Tibial artery (tissue), 4 donors: ENCODE data around the gene PTPRN2.

ENCODE experiments used
- DNase-seq, 2 donors: peaks; one replicate each; pipeline ENCODE4 v3.0.0-alpha.2; 2019
- H3K27ac ChIP-seq, 2 donors: fragments of 200-600 bp; sonication (generic) in 1 of 2; 1 replicate in 1 of 2; 2 replicates in 1 of 2; pipeline ENCODE4 v1.5.1; 2018 to 2019; ENCODE audit warnings: mild to moderate bottlenecking in 1 of 2
- H3K27me3 ChIP-seq, 2 donors: fragments of 200-600 bp; sonication (generic) in 1 of 2; one replicate each; pipeline versions ENCODE4 v1.5.1 to v1.6.0; 2016 to 2019
- H3K36me3 ChIP-seq, 3 donors: fragments of 200-600 bp; sonication (generic) in 2 of 3; one replicate each; pipeline ENCODE4 v1.5.1; 2016 to 2019; ENCODE audit warnings: mild to moderate bottlenecking in 2 of 3
- H3K4me1 ChIP-seq, 4 donors: fragments of 200-600 bp; sonication (generic) in 2 of 4; 1 replicate in 3 of 4; 2 replicates in 1 of 4; pipeline ENCODE4 v1.5.1; 2016 to 2019
- H3K4me3 ChIP-seq, 2 donors: fragments of 200-600 bp; sonication (generic) in 1 of 2; 1 replicate in 1 of 2; 2 replicates in 1 of 2; pipeline ENCODE4 v1.5.1; 2018 to 2019; ENCODE audit warnings: mild to moderate bottlenecking in 2 of 2
- H3K9me3 ChIP-seq, 3 donors: fragments of 200-600 bp; sonication (generic) in 1 of 3; one replicate each; pipeline ENCODE4 v1.5.1; 2016 to 2019
- intact Hi-C: fragments of 100-400 bp; cut with DNase I; formaldehyde crosslinking; loops from one replicate; pipeline ENCODE4 v1.15.0; 2023; ENCODE audit warnings: low total_unique reads
- TF ChIP-seq, protein P1 (sequence below), 2 experiments: fragments of 200-600 bp in 1 of 2; fragments of 450-650 bp in 1 of 2; IDR thresholded peaks; one replicate each; pipeline ENCODE4 v1.5.1; 2017 to 2019; ENCODE audit warnings: antibody characterized with exemption in 2 of 2, mild to moderate bottlenecking in 1 of 2, moderate library complexity in 1 of 2

Gene PTPRN2

GRCh38 chr7:158241919-158242318 is 345.7 kb downstream of the PTPRN2 start:
- H3K27me3 ChIP-seq, result no peaks in the 10 kb centered on the region
- TF ChIP-seq, protein P1, sequence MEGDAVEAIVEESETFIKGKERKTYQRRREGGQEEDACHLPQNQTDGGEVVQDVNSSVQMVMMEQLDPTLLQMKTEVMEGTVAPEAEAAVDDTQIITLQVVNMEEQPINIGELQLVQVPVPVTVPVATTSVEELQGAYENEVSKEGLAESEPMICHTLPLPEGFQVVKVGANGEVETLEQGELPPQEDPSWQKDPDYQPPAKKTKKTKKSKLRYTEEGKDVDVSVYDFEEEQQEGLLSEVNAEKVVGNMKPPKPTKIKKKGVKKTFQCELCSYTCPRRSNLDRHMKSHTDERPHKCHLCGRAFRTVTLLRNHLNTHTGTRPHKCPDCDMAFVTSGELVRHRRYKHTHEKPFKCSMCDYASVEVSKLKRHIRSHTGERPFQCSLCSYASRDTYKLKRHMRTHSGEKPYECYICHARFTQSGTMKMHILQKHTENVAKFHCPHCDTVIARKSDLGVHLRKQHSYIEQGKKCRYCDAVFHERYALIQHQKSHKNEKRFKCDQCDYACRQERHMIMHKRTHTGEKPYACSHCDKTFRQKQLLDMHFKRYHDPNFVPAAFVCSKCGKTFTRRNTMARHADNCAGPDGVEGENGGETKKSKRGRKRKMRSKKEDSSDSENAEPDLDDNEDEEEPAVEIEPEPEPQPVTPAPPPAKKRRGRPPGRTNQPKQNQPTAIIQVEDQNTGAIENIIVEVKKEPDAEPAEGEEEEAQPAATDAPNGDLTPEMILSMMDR (IDR thresholded peaks at IDR 0.05), result no peak
- no peak overlapping the region for H3K4me3 ChIP-seq
- H3K36me3 ChIP-seq, result no peaks in the 10 kb centered on the region
- H3K4me1 ChIP-seq, result no peaks in the 10 kb centered on the region
- intact Hi-C loops, result no loop called here
- no peak overlapping the region for H3K27ac ChIP-seq
- peaks cover 0 to 2% (median 0%) of the 10 kb centered on the region in 3 donors for H3K9me3 ChIP-seq
- no peak for DNase-seq

GRCh38 chr7:158240801-158241200 is 346.8 kb downstream of the PTPRN2 start:
- Histone ChIP-seq H3K4me3 (no peak overlapping the region), H3K36me3 (no peaks in the 10 kb centered on the region), H3K9me3 (no peaks in the 10 kb centered on the region), H3K4me1 (no peaks in the 10 kb centered on the region), H3K27me3 (no peaks in the 10 kb centered on the region), H3K27ac (no peak overlapping the region)
- intact Hi-C loops, result no loop called here
- TF ChIP-seq, protein P1 (IDR thresholded peaks at IDR 0.05), result no peak
- no peak for DNase-seq

- intact Hi-C loops, result no loop called here
- Histone ChIP-seq H3K27ac (no peak overlapping the region), H3K4me1 (no peaks in the 10 kb centered on the region), H3K9me3 (no peaks in the 10 kb centered on the region), H3K4me3 (no peak overlapping the region), H3K27me3 (no peaks in the 10 kb centered on the region), H3K36me3 (no peaks in the 10 kb centered on the region)
- no peak for DNase-seq
- TF ChIP-seq, protein P1 (IDR thresholded peaks at IDR 0.05), result no peak
These were observed 348.2 kb downstream of the PTPRN2 start for GRCh38 chr7:158239290-158239981.

DNA sequence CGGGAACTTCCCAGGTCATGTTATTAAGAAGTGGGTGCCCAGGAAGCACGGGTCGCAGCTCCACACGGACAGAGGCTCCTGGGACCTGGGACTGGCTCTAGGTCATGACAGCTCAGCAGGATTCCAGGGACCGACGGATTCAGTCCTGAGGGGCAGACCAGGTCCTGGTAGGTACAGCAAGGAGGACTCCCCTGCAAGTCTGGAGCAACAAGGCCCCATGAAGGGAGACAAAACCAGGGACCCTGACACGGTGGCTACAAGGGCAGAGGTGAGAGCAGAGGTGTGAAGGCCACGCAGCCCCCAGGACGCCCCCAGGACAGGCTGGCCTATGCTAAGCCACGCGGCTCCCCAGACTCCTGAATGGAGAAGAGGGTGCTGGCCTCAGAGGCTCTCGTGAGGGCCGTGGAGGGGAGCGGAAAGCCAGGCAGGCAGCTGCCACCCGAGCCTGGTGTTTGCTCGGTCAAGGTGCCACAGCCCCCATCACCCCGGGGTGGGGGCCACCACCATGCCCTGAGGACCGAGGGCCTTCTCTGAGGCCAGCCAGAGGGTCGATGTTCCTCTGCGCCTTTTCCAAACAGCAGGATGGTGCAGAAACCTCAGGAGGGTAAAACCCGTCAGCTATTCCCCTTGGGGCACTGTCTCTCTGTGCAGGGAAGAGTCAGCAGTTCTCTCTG is 348.9 kb downstream of the PTPRN2 start:
- Histone ChIP-seq H3K4me1 (no peaks in the 10 kb centered on the region), H3K36me3 (no peaks in the 10 kb centered on the region), H3K27ac (no peak overlapping the region), H3K4me3 (no peak overlapping the region), H3K9me3 (no peaks in the 10 kb centered on the region), H3K27me3 (no peaks in the 10 kb centered on the region)
- intact Hi-C loops, result no loop called here
- no peak for DNase-seq
- TF ChIP-seq, protein P1 (IDR thresholded peaks at IDR 0.05), result no peak

DNA sequence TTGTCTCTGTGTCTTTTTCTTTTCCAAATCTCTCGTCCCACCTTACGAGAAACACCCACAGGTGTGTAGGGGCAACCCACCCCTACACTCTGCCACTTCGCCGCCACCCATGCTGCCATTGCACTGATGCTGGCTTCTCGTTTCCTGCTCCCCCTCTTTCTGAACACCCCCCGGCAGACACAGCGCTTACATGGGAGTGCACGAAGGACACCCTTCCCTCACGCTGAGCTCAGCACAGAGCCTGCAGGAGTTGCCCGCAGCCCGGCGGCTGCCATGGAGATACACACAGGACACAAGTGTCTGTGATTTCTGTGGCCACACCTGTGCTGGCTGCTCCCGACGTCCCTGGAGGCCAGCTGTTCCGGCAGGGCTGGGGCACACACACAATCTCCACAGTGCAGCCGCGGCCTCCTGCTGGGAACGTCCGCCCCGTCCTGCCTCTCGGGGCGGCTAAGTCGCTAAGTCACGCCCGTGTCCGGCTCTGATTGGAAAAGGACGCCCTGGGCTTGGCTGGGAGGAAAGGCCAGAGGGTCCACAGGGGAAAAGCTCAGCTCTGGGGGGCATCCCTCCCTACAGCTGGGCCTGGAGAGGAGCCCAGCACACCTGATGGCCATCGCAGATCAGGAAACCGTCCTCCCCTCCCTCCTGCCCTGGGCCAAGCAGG is 349.8 kb downstream of the PTPRN2 start:
- Histone ChIP-seq H3K4me3 (no peak overlapping the region), H3K4me1 (no peaks in the 10 kb centered on the region), H3K27me3 (no peaks in the 10 kb centered on the region), H3K9me3 (no peaks in the 10 kb centered on the region), H3K36me3 (no peaks in the 10 kb centered on the region), H3K27ac (no peak overlapping the region)
- intact Hi-C loops, result no loop called here
- no peak for DNase-seq
- TF ChIP-seq, protein P1 (IDR thresholded peaks at IDR 0.05), result no peak
